Inferior parietal cortex (tissue), 1 donor: Measurements from ENCODE around the gene COX8A.

Source experiments
- DNase-seq: peaks from one replicate; pipeline ENCODE4 v3.0.0-alpha.2; 2016; ENCODE audit errors: extremely low spot score

The COX8A gene

DNA sequence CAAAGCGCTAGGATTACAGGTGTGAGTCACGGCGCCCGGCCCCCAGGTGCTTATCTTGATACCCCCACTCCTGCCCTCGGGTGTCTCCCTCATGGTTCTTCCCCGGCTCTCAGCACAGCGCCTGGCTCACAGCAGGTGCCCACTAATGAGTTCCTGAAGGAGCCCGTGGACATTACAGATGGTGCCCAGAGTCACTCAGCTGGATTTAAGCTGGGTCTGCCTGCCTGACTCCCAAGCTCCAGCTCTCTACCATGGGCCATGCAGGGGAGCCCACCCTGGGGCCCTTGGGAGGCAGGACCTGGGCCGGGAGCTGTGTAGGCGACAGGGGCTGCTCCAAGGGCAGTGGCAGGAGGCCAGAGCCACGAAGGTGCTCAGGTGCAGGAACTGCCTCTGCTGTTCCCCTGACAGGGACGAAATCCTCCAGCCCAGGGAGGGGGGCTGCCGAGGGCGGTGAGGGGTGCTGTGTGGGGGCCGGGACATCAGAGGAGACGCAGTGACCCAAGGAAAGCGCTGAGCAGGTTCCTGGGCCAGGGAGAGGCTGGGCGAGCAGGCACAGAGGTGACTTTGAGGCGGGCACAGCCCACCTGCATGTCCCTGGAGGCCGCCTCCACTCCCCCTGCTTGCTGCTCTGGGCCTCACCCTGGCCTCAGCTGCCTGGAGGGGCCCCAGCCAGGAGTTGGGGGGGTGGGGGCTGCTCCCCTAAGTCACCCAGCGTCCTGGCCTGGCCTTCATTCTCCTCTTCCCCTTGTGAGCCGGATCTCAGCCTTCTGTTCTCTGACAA, 46.7 kb downstream of the COX8A start:
- no peak for DNase-seq

DNA sequence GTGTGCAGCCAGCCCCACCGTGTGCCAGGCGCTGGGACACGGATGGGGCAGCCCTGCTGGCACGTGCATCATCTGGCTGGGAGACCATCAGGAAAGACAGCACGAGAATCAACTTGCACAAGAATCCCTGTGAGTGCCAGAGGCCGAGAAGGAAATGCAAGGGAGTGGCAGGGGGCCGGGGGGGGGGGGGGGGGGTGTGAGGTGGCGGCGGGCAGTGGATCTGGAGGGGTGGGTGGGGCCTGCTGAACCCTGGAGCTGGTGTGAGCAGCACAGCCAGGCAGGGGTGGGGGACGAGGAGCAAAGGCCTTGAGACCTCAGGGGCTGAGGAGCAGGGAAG, 47.3 kb downstream of the COX8A start:
- DNase-seq, result no peak

DNA sequence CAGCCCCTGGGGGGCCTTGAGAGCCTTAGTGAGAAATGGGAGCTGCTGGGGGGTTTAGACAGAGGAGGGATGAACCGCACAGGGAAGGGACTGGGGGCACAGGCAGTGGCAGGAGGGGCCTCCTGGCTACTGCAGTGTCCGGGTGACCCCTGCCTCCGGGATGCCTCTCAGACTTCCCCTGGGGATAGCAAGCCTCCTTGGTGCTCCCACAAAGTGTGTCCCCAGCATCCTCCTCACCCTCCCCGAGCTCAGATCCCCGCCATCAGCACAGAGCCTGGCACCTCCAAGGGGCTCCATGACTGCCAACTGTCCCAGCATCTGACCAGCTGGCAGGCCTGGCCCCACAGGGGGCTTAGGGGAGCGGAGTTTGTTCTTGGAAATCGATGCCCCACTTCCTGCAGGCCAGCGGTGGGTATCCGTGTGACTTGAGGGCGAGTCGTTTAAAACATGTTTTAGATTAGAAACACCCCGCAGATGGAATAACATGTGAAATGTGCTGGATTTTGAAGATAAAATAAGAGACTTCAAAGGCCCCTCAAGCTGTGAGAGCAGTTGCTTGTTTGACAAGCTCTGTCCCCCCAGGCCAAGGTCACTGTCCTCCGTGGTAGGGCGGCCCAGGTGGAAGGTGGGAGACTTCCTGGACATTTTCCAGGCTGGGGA, 47.8 kb downstream of the COX8A start:
- DNase-seq, result no peak

DNA sequence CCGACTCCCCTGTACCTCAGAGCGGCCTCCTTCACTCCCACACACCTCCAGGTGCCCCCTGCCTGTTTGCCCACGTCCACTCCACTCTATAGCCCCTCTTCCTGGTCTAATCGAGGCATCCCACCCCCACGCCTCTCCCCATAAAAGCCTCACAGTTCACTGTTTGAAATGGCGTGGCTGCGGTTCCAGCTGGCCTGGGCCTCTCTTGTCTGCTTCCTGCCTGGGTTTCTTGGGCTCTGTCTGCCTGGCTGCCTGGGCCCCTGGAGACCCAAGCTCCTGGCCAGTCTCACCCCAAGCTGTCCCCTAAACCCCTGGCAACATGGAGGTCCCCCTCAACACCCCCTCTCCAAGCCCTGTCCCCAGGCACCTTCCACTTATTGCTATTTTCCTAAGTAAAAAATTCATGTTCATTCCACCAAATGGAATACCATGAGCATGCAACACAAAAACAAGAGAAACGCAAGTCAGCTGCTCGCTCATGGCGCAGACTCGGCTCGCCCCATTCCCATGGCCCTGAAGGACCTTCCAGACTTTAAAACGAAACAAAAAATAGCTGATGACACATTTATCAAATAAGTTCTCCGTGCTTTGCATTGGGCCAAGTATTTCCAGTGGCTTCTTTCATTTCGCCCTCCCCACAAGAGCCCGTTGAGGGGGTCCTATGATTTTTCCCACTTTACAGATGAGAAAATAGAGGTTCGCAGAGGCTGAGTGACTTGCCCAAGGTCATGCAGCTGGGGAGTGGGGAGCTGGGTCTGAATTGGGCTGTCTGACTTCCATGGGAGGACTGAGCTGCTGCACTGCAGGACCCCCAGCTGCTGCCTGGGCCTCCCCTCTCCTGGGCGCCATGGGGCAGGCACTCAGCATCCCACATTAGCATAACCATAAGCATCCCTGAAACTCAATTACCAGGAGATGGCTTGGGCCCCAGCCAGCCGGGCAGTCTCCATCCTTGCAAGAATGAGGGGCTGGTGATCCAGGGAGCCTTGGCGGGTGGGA, 49.6 kb downstream of the COX8A start:
- DNase-seq, result no peak

DNA sequence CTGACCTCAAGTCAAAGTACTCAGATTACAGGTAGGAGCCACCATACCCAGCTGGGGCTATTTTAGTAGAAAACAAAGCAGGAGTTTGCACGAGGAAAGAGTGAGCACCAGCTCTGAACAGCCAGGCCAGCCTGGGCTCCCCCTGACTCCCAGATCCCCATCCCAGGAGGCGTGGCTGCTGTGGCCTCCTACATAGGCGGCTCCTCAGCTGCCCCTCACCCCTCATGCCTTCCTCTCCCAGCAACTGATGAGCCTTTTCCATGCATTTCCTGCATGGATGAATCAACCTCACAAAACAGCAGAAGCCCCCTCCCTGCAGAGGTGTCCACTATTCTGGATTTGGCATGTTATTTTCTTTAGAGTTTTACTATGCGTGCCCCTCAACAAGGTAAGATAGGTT, 50.8 kb downstream of the COX8A start:
- no peak for DNase-seq
